HG03039 (cell line): ENCODE results near the gene ZNF597.

Experiments used
- ATAC-seq: cut with Tn5 transposase; IDR thresholded peaks from one replicate; pipeline ENCODE4 v1.9.1; 2021; ENCODE audit warnings: mild to moderate bottlenecking, moderate library complexity; ENCODE audit not compliant: unreplicated experiment

The ZNF597 gene

GRCh38 chr16:3457434-3458252 lies 14.3 kb upstream of the ZNF597 start:
- ATAC-seq, result peak; percentile 73

GRCh38 chr16:3454631-3455147 lies 11.4 kb upstream of the ZNF597 start:
- ATAC-seq, result no peak

- ATAC-seq, result no peak
These were observed 10.8 kb upstream of the ZNF597 start for GRCh38 chr16:3454093-3454492.

- peak; percentile 18 for ATAC-seq
These were observed 706 bp upstream of the ZNF597 start for GRCh38 chr16:3444032-3444388.

- ATAC-seq, result no peak
These were observed 3.7 kb downstream of the ZNF597 start for GRCh38 chr16:3439637-3440036.

- no peak for ATAC-seq
These were observed 8.9 kb downstream of the ZNF597 start for GRCh38 chr16:3434373-3434772.

GRCh38 chr16:3431779-3432219 lies 11.5 kb downstream of the ZNF597 start:
- ATAC-seq, result no peak

- no peak for ATAC-seq
These were observed 29.4 kb downstream of the ZNF597 start for GRCh38 chr16:3413730-3414379.

GRCh38 chr16:3408561-3409197 lies 34.6 kb downstream of the ZNF597 start:
- no peak for ATAC-seq

GRCh38 chr16:3401719-3402397 lies 41.4 kb downstream of the ZNF597 start:
- ATAC-seq, result no peak

GRCh38 chr16:3400779-3401688 lies 42.3 kb downstream of the ZNF597 start, which contains the start of the genes ZNF174 and ZSCAN32:
Gene ZNF174, plus strand, starts transcription at chr16:3401215. Its CDS starts 790 bp downstream, at chr16:3402005.
Gene ZSCAN32, minus strand, starts transcription at chr16:3401004. Its CDS starts 3,447 bp downstream, at chr16:3397557.
- ATAC-seq, result peak; percentile 97

- no peak for ATAC-seq
These were observed 42.9 kb downstream of the ZNF597 start for GRCh38 chr16:3400446-3400778.

GRCh38 chr16:3389663-3390338 lies 53.5 kb downstream of the ZNF597 start:
- no peak for ATAC-seq

- no peak for ATAC-seq
These were observed 55.0 kb downstream of the ZNF597 start for GRCh38 chr16:3388325-3388724.

GRCh38 chr16:3383045-3383448 lies 60.3 kb downstream of the ZNF597 start:
- ATAC-seq, result no peak
